HG03460 (cell line): ENCODE measurements around the gene ROBO1.

Experiments used
- ATAC-seq: cut with Tn5 transposase; IDR thresholded peaks from one replicate; pipeline ENCODE4 v1.9.1; 2021; ENCODE audit not compliant: unreplicated experiment

The ROBO1 gene

DNA sequence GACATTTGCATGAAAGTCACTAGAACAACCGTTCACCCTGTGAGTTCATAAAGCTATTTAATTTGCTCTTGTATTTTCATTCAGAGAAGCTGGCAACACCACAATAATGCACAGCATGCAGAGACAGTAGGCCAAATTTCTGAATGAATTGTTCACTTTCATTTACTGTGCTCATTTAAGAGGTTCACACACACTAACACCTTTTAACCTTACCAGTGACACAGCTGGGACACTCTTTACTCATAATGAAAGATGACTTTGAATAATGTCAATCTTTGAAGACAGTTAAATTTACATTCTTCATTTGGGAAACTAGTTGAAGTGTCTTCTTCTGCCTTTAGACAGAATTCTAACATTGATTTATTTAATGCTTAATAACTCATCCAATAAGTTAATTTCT, 95.7 kb downstream of the ROBO1 start:
- ATAC-seq = no peak

DNA sequence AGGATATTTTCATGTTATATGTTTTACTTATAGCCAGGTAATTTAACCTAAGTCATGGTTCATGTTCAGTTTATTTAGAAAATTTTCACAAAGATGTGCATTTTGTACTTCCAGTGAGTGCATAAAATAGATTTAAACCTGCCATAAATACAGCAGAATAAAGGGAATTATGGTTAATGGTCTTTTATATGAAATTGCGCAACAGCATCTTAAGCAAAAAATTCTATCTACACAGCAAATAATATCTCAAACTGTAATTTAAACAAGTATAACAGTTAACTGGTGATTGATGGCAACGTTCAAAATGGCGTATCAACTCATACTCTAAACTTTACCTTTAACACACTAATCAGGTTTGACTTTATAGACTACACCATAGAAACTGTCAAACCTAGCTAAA, 97.6 kb downstream of the ROBO1 start:
- ATAC-seq = no peak

DNA sequence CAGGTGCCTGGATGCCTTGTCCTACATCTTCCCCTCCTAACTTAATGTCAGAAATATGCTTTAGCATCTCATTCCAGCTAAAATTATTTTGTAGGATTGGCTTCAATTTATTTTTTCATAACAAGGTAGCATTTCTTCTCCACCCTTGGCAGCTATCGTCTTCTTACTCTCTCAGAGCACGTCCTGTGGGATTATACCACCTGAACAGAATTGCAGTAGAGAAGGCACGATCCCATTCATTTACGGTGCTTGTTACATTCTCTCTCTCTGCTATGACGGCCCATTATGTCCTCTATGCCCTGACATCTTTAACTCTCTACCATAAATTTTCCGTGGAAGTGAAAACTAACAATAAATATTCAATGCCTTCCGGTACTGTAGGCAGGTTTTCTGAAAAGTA, 103.3 kb downstream of the ROBO1 start:
- ATAC-seq = no peak

DNA sequence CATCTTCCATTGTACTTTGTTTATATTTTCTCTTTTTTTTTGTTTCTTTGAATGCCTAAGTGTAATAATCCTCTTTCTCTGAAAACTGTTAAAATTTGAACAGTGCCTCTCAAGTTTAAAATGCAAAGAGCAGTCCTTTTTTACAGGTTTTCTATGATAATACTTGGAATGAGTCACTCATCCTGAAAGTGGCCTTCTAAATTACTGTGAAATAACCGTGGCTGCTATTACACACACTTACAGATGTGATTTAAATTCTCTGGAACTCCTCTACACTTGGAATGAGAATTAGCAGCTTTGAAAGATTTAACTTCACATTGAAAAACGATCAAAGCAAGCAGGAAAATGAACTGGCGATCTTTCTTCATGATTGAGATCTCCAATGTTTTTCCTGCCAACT, 105.9 kb downstream of the ROBO1 start:
- ATAC-seq = no peak

DNA sequence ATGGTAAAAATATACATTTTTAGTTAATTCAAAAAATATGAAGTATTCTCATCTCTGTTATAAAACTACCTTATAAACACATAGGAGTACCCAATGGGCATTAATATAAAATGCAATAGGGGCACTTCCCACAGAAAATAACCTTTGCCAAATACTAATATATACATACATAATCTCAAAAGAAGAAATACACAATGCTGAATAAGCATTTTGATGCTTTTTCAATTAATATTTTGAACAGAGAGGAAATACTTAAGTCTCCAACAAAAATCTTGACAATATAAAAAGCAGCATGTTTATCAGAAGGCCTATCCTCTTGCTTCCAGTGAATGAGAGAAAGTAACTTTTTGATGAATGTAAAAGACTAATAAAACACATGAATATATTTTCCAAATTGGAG, 110.7 kb downstream of the ROBO1 start:
- no peak for ATAC-seq

DNA sequence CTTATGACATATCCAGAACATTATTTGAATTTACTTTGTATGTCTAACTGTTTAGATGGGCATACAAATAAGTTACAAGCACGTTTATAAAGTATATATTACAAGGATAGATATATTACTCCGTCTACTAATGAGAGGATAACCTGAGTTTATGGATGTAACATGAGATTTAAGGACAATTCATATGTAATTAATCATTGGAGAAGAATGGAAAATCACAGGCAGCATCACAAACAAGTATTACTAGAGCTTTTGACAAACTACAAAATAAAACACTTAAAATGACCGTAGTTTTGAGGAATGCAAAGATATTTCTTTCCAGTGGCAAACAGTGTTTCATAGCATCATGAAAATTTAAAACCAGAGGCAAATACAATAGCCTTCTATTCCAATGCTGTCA, 113.8 kb downstream of the ROBO1 start:
- ATAC-seq = no peak

DNA sequence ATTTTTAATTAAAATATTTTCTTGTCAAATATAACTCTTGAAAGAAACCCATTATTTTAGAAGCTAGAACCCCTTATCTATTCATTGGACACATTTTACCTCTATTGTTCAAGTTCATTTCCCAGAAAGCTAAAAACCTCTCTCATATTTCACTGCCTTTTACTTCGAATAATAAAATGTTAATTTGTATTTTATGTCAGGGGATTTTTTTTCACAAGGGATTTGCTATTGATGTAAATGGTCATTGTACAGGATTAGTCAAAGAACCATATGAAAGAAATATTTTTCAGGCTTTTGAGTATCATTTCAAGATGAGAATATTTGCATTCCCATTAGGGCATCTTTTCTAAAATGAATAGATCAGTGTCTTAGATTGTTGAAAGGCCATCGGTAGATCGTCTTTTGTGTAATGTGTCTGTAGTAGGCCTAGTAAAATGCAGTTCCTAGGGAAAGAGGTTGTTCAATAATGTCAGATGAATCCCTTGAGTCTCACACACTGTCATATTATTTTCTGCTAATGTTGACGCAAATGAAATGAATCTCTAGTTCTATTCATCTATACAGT, 114.5 kb downstream of the ROBO1 start:
- ATAC-seq = no peak

DNA sequence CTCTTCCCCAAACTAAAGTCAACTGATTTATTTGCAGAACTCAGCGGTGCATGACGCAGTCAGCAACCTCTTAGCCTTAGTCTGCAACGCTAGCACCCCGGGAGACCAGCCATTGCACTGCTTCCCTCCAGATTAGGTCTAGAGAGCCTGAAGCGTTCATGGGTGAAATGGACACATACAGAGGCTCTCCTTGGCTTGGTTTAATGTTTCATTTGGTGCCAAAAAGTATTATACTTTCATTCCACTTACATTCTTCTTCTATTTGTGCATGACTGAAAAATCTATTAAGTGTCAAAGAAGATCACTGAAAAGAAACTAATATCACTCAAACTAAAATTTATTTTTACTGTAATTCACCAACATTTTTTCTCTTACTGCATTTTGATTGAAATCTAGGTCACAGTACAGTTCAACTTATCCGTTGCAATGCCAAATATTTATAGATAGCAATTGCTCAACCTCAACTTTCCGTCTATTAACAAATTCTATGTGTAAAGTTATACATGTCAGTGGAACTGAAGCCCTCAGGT, 116.2 kb downstream of the ROBO1 start:
- ATAC-seq = no peak

DNA sequence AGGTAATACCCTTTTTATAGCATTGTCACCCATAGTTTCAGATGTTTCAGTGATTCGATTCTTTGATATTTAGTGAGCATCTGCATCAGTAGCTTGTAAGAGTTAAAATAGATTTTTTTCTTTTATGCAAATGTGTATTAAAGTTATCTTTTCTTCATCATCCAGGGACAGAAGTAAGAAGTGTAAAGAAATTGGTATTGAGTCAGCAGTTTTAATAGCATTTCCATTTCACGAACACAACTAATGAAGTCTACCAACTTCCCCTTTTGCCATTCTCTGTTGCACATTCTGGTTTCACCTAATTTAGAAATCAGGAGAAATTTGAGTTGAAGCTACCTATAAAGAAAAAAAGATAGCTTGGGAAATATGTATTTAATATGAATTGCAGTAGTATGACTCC, 127.9 kb downstream of the ROBO1 start:
- no peak for ATAC-seq

DNA sequence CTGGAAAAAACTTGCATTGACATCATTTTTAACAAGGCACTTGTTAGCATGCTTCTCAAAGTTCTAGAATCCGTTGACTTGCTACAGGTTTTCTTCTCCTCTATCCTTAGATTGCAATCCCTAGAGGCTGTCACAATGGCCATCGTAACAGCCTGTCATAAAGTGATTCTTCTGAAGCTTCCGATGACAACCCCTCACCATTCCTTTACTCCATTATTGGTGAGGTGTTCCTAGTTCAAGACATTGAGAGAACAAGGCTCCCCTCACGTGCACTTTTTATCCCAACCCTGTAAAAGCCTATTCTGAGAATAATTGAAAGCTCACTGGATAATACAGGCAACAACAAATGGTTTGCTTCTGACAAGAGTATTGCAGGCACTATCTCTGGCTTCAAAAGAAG, 131.4 kb downstream of the ROBO1 start:
- ATAC-seq = no peak

DNA sequence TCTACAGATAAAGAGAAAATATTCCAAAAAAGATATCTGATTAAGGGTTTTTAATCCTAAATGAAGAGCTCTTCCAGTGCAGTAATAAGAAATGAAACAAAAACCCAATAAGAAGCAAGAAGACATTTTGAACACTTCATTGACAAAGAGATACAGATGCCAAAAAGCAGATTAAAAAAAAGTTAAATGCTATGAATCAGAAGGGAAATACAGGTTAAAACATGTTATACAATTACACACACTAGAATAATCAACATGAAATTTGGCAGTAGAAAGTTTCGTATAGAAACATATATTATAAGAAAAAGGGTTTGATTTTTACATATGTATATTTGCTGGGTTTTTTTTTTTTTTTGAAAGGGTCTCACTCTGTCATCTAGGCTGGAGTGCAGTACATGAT, 135.0 kb downstream of the ROBO1 start:
- ATAC-seq = no peak

DNA sequence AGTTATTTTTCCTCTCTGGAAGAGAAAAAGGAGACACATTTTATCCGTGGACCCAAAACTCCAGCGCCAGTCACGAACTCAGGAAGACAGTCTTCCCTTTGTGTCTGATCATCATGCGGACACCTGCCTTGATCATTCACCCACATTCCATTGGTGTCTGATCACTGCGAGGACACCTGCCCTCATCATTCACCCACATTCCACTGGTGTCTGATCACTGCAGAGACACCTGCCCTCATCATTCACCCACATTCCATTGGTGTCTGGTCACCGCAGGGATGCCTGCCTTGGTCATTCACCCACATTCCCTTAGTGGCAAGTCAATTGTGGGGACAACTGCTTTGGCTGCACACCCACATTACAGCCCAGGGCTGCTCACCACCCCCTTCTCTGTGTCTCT, 148.9 kb downstream of the ROBO1 start:
- no peak for ATAC-seq

DNA sequence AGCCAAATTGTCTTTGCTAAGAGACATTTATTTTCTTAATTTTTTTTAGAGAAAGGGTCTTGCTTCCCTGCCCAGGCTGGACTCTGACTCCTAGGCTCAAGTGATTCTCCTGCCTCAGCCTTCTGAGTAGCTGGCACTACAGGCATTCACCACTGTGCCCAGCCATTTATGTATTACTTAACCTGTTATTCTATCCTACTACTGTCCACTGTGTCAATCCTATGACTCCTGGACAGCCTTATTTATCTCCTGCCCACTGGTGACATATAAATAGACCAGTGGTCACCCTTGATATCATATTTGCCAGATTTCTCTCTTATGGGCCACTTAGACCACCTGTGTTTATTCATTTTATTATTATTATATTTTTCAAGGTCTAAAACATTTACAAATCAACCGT, 161.4 kb downstream of the ROBO1 start:
- ATAC-seq = no peak

DNA sequence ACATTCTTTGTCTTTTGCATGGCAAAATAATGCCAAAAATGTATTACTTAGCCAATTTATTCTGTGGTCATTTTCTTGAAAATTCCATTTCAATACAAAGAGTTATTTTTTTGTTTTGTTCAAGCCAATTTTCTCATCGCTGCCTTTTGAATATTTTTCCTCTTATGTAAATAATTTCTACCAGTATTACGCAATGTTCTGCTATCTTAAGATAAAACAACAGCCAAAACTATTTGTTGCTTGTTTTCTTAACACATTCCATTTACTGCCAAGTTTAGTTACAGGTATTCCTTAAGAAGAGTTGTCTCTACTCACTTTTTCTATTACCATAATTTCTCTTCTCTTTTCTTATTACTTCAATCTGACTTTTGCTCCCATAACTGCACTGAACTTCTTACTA, 163.1 kb downstream of the ROBO1 start:
- ATAC-seq = no peak

DNA sequence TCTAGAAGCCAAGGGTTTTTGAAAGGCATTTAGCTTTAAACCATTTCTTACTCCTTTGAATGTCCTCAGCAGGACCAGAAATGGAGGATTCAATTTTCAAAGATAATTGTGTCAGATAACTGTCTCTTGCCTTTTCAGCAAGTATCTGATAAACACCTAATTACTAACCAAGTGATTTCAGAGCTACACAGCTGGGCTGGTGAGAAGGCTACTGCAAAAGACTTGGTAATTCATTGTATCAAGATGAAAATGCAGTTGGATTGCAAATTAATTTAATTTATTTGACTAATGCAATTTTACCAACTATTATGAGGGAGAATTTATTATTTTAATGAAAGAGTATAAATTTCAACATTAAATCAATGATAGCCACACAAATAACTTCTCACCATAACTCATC, 165.4 kb downstream of the ROBO1 start:
- no peak for ATAC-seq

DNA sequence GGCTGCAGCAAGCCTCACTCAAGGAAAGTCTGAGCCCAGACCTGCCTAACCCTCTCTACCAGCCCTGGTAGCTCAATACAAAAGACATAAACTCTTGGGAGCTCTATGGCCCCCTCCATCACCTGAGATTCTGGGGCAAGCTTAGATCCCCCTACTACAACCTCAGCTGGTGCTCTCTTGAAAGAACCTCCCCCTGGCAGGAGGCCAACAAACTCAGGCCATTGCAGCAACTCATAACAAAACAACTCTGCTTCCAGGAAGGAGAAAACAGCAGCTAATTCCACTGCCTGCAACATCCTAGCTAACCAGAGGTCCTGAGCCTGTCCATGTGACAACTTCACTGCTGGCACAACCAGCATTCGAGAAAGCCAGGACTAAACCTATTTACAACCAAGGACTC, 169.2 kb downstream of the ROBO1 start:
- no peak for ATAC-seq

DNA sequence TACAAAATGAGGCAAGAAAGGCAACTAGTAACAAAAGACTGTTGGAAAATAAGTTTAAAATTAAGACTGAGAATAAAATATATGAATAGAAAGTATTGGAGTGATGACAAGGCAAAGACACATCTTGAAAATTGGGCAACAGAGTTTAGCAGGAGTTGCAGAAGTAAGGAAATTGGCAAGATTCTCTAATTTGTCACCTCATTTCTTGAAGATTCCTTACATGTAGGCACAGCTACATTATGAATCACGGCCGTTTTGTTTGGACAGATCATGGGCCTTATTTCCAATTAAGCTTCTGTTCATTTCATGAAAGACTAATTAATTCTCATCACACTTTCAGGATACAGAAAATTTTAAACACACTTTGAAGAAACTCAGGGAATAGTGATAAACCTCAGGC, 170.1 kb downstream of the ROBO1 start:
- no peak for ATAC-seq

DNA sequence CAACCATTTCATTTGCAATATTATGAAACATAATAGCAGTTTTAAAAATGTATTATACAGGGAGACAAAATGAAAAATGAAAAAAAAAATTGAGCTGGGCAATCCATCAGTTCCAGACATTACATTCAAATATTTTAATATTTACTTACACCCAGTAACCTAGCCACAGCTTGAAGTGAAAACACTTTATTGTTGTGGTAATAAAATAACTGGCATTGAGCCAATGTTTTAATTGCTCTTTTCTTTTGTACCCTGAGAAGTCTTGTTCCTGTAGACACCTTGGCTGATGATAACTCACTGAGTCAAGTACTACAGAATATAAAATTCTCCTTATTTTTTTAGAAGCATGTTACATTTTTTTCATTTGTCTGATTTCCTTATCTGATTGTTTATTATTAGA, 180.6 kb downstream of the ROBO1 start:
- ATAC-seq = no peak

DNA sequence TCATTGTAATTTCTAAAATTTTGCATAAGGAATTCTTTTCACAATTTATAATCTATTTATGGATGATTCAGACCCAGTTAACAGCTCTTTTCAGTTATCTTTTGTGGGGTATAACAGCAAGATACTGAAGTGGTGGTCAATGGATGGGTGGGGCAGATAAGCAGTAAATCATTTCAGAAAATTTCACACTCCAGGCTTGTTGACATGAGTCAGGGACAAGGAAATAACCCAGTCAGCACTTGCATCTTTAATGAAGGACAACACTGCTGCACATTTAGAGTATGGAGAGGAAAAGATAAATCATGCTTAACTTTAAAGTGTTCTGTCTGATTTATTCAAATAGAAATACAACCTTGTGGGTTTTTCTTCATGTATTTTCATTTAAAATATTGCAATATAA, 181.6 kb downstream of the ROBO1 start:
- ATAC-seq = no peak

DNA sequence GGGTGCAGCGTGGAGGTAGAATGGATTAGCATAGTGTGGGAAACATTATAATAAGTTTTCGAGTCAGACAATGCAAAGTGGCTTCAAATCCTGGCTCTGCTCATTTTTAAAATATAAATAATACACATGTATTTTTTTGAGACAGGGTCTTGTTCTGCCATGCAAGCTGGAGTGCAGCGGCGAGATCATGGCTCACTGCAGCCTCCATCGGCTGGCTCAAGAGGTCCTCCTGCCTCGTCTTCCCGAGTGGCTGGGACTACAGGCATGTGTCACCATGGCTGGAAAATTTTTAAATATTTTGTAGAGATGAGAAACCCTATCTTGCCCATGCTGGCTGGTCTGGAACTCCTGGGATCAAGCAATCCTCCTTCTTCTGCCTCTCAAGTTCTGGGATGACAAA, 194.9 kb downstream of the ROBO1 start:
- no peak for ATAC-seq

DNA sequence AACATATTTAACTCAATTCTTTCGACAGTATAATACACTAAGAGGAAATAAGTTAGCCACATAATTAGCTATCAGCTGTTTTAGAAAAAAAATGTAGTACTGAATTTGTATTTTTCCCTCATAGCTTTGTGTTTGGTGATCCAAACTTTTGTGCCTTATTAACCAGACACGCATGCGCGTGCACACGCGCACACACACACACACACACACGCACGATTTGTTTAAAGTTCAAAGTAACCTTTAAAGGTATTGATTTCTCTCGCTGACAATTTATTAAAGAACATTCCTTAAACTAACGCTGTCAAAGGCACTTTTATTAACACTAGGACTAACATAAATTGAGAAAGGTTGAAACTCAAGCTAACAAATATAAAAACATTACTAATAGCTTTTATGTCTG, 198.9 kb downstream of the ROBO1 start:
- no peak for ATAC-seq

DNA sequence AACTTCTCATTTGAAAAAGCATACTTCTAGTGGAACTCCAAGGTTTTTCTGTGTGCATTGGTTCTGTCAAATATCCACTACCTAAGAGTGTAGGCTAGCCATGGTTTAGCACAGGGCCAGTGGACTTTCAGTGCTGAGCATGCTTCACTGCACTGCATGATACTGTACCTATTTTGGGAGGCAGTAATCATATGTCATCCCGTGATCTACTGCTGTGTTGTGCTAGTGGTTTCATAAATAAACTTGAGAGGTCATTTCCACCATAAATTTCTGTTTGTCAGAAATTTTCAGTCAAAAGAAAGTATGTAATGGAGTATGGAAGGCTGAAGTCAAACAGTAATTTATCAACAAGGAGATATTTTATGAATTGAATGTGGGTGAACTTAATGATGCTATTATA, 203.6 kb downstream of the ROBO1 start:
- ATAC-seq = no peak

DNA sequence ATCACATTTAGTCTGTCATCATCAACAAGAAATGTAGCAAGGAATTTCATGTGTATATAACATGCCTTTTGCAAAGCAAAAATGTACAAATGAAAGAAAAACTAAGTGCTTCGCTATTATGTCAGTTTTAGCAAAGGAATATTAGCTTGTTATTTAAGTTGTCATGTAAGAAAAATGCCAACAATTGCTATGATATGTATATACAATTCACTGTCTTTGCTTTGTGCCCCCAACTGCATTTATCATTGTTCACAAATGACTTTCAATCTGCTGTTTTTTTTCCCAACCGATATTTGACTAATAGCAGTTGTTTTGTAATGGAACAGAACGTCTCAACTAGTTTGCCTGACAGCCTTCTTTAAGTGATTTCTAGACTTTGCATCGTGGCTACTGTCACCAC, 207.1 kb downstream of the ROBO1 start:
- ATAC-seq = no peak

DNA sequence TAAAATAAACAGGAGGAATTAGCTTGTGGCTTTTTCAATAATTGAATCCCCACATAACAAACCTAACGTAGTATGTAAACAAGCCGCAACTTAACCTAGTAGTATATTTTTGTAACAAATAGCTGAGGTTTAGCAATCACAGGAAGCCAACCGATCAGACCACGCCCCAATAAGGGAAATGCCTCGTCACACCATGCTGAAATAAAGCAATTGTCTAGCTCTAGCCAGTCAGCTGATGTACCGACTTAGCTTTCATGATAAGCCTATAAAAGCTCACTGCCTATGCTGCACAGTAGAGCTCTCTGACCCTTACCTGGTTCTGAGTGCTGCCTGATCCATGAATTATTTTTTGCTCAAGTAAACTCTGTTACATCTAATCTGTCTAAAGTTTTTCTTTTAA, 208.9 kb downstream of the ROBO1 start:
- ATAC-seq = no peak
